HEK293 (cell line): Measurements from ENCODE around the gene MRPS27.

Source experiments
- CTCF ChIA-PET: fragments of 350-600 bp; formaldehyde crosslinking; extraction: SDS; loops from one replicate; lab custom pipeline; 2021; ENCODE audit warnings: antibody characterized with exemption; lab: Yijun Ruan, JAX
- POLR2A ChIA-PET: fragments of 300-600 bp; formaldehyde crosslinking; extraction: SDS; loops from one replicate; lab custom pipeline; 2020; ENCODE audit warnings: antibody characterized with exemption, inconsistent platforms; lab: Yijun Ruan, JAX
- H3K27ac ChIP-seq: fragments of 200-500 bp; sonication (Bioruptor generic); 2 replicates; pipeline ENCODE4 v1.5.1; 2014; ENCODE audit warnings: low read depth, low read length, control low read depth, inconsistent platforms; ENCODE audit errors: extremely low read depth
- H3K36me3 ChIP-seq, 2 experiments: fragments of 200-500 bp in 1 of 2; sonication (Bioruptor generic) in 1 of 2; 1 replicate in 1 of 2; 2 replicates in 1 of 2; pipeline ENCODE4 v1.5.1; 2014 to 2017; ENCODE audit warnings: inconsistent platforms in 2 of 2, low read length in 2 of 2; ENCODE audit not compliant: control insufficient read depth in 2 of 2, insufficient read depth in 1 of 2
- H3K4me1 ChIP-seq: fragments of 200-500 bp; sonication (Bioruptor generic); 2 replicates; pipeline ENCODE4 v1.5.1; 2014; ENCODE audit warnings: mild to moderate bottlenecking, low read length, inconsistent platforms; ENCODE audit not compliant: control insufficient read depth, insufficient read depth
- H3K4me3 ChIP-seq: 2 replicates; pipeline ENCODE4 v1.5.1; 2011; ENCODE audit warnings: low read depth, mild to moderate bottlenecking, control low read depth, low read length, moderate library complexity
- H3K9me3 ChIP-seq: fragments of 200-500 bp; sonication (Bioruptor generic); 2 replicates; pipeline ENCODE4 v1.5.1; 2014; ENCODE audit warnings: low read depth, low read length, inconsistent platforms; ENCODE audit not compliant: control insufficient read depth, insufficient read depth
- INSM2 ChIP-seq: fragments of 450-650 bp; formaldehyde crosslinking; IDR thresholded peaks from 2 replicates; pipeline ENCODE4 v1.5.1; 2016; ENCODE audit warnings: missing biosample characterization, missing genetic modification characterization
- SETDB1 ChIP-seq: IDR thresholded peaks from one replicate; pipeline ENCODE4 v1.6.1; 2017; ENCODE audit warnings: mild to moderate bottlenecking, low read length, moderate library complexity, mixed read lengths; ENCODE audit not compliant: insufficient read length
- ZBTB11 ChIP-seq: fragments of 450-650 bp; formaldehyde crosslinking; conservative IDR thresholded peaks from 2 replicates; pipeline ENCODE4 v1.5.1; 2016; ENCODE audit warnings: low read depth, missing biosample characterization, missing genetic modification characterization
- ZBTB20 ChIP-seq: fragments of 450-650 bp; formaldehyde crosslinking; IDR thresholded peaks from 2 replicates; pipeline ENCODE4 v1.5.1; 2016; ENCODE audit warnings: missing biosample characterization, missing genetic modification characterization
- ZBTB7A ChIP-seq: fragments of 450-650 bp; formaldehyde crosslinking; IDR thresholded peaks from 2 replicates; pipeline ENCODE4 v1.5.1; 2016; ENCODE audit warnings: low read depth, missing biosample characterization, missing genetic modification characterization
- ZFHX2 ChIP-seq: fragments of 450-650 bp; formaldehyde crosslinking; conservative IDR thresholded peaks from 2 replicates; pipeline ENCODE4 v1.5.1; 2016; ENCODE audit warnings: missing biosample characterization, missing genetic modification characterization
- ZFP37 ChIP-seq: fragments of 450-650 bp; formaldehyde crosslinking; IDR thresholded peaks from 2 replicates; pipeline ENCODE4 v1.5.1; 2016; ENCODE audit warnings: missing biosample characterization, missing genetic modification characterization
- ZNF10 ChIP-seq: fragments of 450-650 bp; formaldehyde crosslinking; IDR thresholded peaks from 2 replicates; pipeline ENCODE4 v1.5.1; 2017; ENCODE audit warnings: missing biosample characterization, missing genetic modification characterization
- ZNF146 ChIP-seq: fragments of 450-650 bp; formaldehyde crosslinking; IDR thresholded peaks from 2 replicates; pipeline ENCODE4 v1.5.1; 2016; ENCODE audit warnings: missing biosample characterization, missing genetic modification characterization
- ZNF280C ChIP-seq: fragments of 450-650 bp; formaldehyde crosslinking; IDR thresholded peaks from 2 replicates; pipeline ENCODE4 v1.5.1; 2016; ENCODE audit warnings: missing biosample characterization, missing genetic modification characterization
- ZNF335 ChIP-seq: fragments of 450-650 bp; formaldehyde crosslinking; conservative IDR thresholded peaks from 2 replicates; pipeline ENCODE4 v1.5.1; 2016; ENCODE audit warnings: missing biosample characterization, missing genetic modification characterization
- ZNF404 ChIP-seq: fragments of 450-650 bp; formaldehyde crosslinking; IDR thresholded peaks from 2 replicates; pipeline ENCODE4 v1.5.1; 2017; ENCODE audit warnings: missing biosample characterization, missing genetic modification characterization
- ZNF423 ChIP-seq: fragments of 450-650 bp; formaldehyde crosslinking; IDR thresholded peaks from 2 replicates; pipeline ENCODE4 v1.5.1; 2016; ENCODE audit warnings: missing biosample characterization, missing genetic modification characterization
- ZNF555 ChIP-seq: fragments of 450-650 bp; formaldehyde crosslinking; conservative IDR thresholded peaks from 2 replicates; pipeline ENCODE4 v1.5.1; 2017; ENCODE audit warnings: missing biosample characterization, mild to moderate bottlenecking, missing genetic modification characterization, inconsistent platforms
- ZNF580 ChIP-seq: fragments of 450-650 bp; formaldehyde crosslinking; IDR thresholded peaks from 2 replicates; pipeline ENCODE4 v1.5.1; 2016; ENCODE audit warnings: missing biosample characterization, missing genetic modification characterization
- ZNF596 ChIP-seq: fragments of 450-650 bp; IDR thresholded peaks from 2 replicates; pipeline ENCODE4 v1.5.0; 2018; ENCODE audit warnings: missing biosample characterization, mild to moderate bottlenecking, missing genetic modification characterization, moderate library complexity
- ZNF792 ChIP-seq: fragments of 450-650 bp; formaldehyde crosslinking; IDR thresholded peaks from 2 replicates; pipeline ENCODE4 v1.5.1; 2016; ENCODE audit warnings: missing biosample characterization, missing genetic modification characterization
- ZSCAN16 ChIP-seq: fragments of 450-650 bp; formaldehyde crosslinking; IDR thresholded peaks from 2 replicates; pipeline ENCODE4 v1.5.1; 2016; ENCODE audit warnings: missing biosample characterization, missing genetic modification characterization

MRPS27 gene

DNA sequence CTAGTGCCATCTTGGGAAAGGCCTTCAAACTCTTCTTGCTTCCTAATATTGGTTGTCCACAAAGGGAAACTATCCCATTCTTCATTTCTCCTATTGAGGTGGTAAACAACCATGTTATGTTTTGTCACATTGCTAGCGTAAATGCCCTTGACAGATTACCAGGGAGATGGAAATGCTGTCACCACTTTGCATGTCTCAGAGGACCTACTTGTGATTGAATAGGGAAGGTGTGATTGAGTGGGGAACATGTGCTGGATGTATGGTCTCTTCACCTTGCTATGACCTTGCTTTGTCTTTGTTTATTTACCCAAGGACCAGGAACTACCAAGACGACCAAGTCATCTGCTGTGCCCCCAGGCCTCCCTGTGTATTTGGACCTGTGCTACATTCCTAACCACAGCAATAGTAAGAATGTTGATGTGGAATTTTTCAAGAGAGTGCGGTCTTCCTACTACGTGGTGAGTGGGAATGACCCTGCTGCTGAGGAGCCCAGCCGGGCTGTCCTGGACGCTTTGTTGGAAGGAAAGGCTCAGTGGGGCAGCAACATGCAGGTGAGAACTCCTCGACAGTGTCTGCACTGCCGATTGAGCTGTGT, 116.7 kb downstream of the MRPS27 start:
- CTCF ChIA-PET: interaction anchor here (0.6 kb wide), 1 partner anchor 66 kb away, joined by 3 read pairs; no protein-coding TSS in a partner anchor
- Histone ChIP-seq H3K4me1 (no peaks in the 10 kb centered on the region), H3K9me3 (no peaks in the 10 kb centered on the region), H3K36me3 (peaks cover 25 to 60% of the 10 kb centered on the region in 2 experiments), H3K27ac (no peak overlapping the region), H3K4me3 (no peak overlapping the region)
- POLR2A ChIA-PET: no interaction called here
- TF ChIP-seq ZNF792 (tag by site-specific recombination) (no peak), ZNF596 (tag by site-specific recombination) (no peak), ZBTB7A (tag by site-specific recombination) (no peak), ZNF335 (tag by site-specific recombination) (no peak), ZSCAN16 (no peak), ZBTB20 (tag by site-specific recombination) (no peak), ZNF146 (tag by site-specific recombination) (no peak), SETDB1 (no peak), ZNF580 (tag by site-specific recombination) (no peak), ZNF555 (tag by site-specific recombination) (no peak), ZNF10 (tag by site-specific recombination) (no peak)

GRCh38 chr5:72202331-72202825, 117.7 kb downstream of the MRPS27 start:
- POLR2A ChIA-PET: no interaction called here
- Histone ChIP-seq H3K27ac (no peak overlapping the region), H3K4me1 (no peaks in the 10 kb centered on the region), H3K4me3 (no peak overlapping the region), H3K9me3 (no peaks in the 10 kb centered on the region), H3K36me3 (peaks cover 25 to 69% of the 10 kb centered on the region in 2 experiments)
- TF ChIP-seq ZBTB11: no peak
- no peak for TF ChIP-seq ZNF423 (tag by site-specific recombination)
- no peak for TF ChIP-seq ZNF404 (tag by site-specific recombination)
- TF ChIP-seq INSM2 (tag by site-specific recombination): no peak
- CTCF ChIA-PET: no interaction called here

- no peak overlapping the region for H3K4me3 ChIP-seq
- no peaks in the 10 kb centered on the region for H3K4me1 ChIP-seq
- peaks cover 12 to 54% of the 10 kb centered on the region in 2 experiments for H3K36me3 ChIP-seq
- H3K9me3 ChIP-seq: no peaks in the 10 kb centered on the region
- no peak overlapping the region for H3K27ac ChIP-seq
- TF ChIP-seq ZNF280C (no peak), ZFHX2 (tag by site-specific recombination) (no peak), ZFP37 (tag by site-specific recombination) (no peak)
- ChIA-PET POLR2A (no interaction called here), CTCF (interaction anchor here (0.8 to 1.0 kb wide), 2 partner anchors 81 to 417 kb away, joined by 3 read pairs; no protein-coding TSS in a partner anchor)
Measured at GRCh38 chr5:72199681-72200080, 120.4 kb downstream of the MRPS27 start.
